Suppressor macrophage (primary cell): ENCODE measurements around the gene MYPN.
A peak's percentile ranks its signal among the peaks of the same experiment; 100 is the strongest.
"Not testable (repeated sequence)": the region's sequence is repeated elsewhere in the genome, so short reads cannot be mapped to it uniquely, and the experiment has no call there.

Experiments
- DNase-seq, 4 experiments: peaks; one replicate each; pipeline ENCODE4 v3.0.0-alpha.2; 2020 to 2022

Gene MYPN

DNA sequence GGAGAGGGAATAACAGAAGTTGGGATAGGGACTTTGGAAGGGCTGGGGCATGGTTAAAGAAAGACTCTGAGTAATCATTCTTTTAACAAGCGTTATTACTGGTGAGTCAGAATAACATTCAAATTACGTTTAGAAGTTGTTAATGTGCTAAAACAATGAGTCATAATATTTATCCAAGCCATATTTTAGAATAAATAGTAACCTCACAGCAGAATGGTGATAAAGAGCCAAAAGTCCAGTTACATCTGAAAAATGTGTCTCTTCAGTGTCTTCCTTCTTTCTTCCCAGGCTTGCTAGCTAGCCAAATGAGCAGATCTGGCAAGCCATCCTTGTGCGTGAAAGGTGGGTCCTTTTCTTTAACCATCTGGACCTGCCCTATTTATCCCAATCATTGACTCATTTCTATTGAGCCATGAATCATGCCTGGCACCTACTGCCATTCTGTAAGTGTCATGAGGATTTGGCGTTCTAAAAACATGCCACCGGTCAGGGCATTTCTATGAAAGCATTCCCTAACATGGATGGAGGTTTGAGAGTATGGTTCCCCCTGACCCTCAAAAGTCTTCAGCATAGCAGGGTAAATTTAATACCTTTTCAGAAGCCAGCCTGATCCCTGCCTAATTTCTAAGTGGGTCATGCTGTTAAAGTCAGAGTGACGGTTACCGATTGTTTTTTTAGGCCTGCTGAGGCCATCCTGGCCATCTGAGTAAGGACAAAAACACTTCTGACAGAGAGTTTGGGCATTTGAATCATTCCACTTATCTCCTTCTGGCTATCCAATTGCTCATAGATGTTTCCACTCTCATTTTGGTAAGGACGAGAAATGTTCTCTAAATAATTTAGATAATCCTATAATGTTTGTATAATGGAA lies 26.9 kb downstream of the MYPN start:
- DNase-seq: no peak

DNA sequence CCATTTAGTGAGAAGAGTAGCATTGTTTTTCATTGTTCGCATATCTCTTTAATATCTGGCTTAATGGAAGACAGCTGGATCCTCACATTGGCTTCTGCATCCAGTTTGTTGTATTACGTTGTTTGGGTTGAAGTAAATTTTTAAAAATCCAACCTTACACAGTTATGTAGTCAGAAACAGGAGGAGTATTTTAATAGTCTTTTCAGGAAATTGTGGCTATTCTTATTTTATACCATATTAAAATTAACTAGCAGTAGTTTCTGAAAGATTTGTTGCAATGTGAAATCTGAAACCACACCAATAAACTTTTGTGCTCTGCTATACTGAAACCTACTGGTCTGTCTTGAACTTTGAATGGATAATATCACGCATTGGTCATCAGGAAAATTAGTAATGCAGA lies 27.9 kb downstream of the MYPN start:
- no peak for DNase-seq

DNA sequence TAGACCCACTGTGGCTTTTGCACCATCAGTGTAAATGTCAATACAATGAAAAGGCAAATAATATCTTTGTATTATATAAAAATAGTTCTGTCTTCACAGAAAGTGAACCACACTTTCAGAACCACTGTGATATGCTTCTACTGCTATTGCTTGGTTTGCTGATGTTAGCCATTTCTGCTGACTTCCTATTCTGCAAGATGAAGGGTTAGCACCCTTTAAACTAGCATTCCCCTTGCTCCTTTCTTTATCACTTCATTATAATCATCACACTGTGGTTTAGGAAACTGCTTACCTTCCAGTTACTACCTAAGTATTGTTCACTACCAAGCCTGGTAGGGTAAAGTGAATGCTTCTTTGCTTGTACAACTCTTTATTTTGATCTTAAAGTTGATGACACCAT lies 29.2 kb downstream of the MYPN start:
- DNase-seq: peak in 1 of 4 experiments; percentile 10

DNA sequence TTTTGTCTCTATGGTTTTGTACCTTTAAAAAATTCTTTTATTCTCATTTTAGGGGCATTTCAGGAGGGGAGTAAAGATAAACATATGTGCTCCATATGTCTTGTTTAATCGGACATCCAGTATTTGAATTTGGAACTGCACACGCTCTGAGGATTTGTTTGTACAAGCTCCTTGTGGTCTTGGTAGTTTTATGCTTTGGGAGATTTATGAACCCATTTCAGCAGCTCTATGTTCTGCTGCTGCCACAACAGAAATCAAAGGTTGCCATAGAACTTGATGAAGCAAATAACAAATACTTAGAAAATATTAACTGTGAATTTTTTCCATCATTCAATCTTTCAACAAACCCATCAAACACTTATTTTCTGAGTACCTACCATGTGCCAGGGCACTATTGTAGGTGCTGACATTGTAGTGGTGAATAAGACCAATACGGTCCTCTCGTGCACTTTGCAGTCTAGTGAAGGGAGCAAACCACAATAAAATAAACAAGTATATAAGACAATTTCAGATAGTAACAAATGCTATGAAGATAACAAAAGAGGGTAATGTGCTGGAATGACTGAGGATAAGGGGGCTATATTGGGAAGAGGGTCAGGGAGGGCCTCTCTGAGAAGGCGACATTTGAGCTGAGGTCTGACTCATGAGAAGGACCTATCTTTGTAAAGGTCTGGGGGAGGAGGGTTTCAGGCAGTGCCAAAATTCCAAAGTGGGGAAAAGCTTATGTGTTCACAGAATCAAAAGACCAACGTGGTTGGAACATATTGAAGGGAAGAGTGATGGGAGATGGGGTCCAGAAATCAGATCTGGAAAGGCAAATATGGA lies 30.4 kb downstream of the MYPN start:
- no peak for DNase-seq

DNA sequence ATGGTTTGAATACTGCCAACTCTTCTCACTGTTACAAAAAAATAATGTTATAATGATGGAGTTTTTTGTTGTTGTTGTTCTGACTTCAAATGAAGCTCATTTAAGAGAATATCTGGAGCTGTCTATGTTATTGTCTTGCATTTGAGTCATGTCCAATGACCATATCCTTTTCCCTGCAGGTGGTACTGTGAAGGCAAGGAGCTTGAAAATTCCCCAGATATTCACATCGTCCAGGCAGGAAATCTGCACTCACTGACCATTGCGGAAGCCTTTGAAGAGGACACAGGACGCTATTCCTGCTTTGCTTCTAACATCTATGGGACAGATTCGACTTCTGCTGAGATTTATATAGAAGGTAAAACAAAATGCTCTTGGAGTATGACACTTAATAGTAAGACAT lies 33.5 kb downstream of the MYPN start:
- DNase-seq: no peak

DNA sequence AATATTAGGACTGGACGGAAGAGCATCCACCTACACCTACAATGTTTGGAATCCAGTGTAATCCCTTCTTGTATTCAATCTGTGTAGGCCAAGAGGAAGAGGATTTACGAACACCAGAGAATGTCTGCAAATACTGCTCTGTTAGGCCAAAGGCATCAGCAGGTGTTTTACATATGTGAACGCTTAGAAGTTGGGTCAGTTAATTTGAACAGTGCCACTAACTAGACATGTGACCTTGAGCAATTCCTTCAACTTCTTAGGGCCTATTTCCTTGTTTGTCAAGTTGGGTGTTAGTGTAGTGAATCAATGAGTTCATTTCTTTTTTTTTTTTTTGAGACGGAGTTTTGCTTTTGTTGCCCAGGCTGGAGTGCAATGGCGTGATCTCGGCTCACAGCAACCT lies 35.4 kb downstream of the MYPN start:
- no peak for DNase-seq

DNA sequence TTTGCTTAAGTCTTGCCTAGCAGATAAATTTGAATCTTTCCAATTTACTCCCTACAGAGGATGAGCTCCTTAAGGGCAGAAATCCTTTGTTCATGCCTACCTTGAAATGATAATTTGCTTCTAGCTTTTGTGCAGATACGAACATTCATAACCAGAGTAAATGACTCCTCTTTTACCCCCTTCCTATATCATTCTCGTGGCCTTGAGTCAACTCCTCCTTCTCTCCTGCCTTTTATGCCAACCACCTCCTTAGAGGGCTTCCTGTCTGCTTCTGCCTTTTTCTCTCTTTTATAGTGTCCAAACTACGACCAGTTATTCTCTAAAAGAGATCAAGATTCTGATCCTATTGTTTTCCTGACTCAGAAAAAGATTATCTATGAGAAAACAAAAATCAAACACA lies 36.4 kb downstream of the MYPN start:
- no peak for DNase-seq

DNA sequence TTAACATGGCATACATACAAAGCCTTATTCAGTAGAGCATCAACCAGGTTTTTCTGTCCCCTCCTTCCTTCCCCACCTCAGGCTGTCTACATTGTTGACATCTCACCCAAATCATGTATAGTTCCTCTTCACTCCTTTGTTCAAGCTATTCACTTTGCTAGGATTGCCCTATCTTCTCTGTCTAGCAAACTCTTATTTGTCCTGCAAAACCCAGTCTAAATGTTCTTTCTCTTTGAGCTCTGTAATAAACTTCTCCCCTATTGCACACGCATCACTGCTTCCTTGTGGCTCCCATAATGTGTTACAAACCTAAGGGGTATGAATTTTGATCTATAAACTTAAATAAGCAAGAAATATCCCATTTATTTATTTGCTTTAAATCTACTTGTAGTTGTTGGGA lies 36.8 kb downstream of the MYPN start:
- no peak for DNase-seq

DNA sequence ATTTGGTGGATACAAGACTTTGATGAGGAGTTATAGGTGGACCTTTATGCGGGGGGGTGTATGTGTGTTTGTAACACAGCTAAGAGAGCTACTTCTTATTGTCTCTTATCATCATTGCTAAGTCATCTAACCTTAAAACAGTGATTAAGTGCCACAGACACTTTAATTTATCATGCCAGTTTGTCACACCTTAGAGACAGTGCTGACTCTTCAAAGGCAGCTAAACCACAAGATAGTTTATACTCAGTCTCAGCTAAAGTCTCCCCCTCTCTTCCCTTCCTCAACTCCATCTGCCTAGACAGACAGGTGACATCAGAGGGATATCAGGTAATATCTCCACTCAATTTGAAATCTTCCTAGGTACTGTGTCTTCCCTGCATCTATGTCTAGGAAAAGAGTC lies 42.2 kb downstream of the MYPN start:
- no peak for DNase-seq

DNA sequence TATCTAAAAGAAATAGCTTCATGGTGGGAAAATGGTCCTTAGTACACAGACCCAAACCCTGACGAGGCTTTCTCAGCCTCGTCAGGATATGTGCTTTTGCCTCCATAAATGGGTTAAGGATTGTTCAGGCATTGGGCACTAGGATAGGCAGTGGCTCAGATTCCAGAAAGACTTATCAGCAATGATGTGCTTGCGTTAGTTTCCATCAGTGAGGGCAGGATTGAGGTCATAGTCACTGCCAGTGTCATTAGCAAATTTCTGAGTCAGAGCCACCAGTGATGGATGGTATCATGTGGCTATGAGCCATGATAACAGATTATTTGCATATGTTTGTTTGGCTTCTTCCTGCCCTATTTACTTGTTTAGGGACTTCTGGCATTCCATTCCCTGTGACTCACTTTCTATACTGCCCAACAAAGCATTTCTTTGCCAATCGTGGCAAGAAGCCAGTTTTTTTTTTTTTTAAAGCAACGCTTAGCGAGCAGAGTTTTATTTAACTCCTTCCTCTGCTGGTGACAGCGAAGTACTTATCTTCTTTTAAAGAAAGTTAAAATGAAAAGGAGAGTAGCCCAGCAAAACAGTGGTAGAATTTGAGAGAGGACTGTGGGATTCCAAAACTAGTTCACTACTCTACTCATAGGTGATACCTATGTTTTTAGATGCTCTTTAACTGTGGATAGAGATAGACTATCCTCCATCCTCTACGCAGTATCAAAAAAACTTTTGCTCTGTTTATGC lies 44.4 kb downstream of the MYPN start:
- peak; percentile 75 to 95 (median 84) for DNase-seq

DNA sequence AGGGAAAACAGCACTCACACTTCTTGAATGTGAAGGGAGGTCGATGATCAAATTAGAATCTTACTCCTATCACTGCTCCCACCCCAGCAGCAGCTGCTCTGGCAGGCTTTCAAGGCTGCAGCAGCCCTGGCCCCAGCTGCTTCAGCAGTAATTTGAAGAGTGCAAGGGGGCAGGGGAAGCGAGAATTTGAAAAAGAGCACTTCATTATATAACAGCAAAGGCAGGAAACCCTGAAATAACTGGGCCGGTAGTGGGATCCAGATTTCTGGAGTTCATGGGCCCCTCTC lies 44.9 kb downstream of the MYPN start:
- DNase-seq: peak in 1 of 4 experiments; percentile 9

DNA sequence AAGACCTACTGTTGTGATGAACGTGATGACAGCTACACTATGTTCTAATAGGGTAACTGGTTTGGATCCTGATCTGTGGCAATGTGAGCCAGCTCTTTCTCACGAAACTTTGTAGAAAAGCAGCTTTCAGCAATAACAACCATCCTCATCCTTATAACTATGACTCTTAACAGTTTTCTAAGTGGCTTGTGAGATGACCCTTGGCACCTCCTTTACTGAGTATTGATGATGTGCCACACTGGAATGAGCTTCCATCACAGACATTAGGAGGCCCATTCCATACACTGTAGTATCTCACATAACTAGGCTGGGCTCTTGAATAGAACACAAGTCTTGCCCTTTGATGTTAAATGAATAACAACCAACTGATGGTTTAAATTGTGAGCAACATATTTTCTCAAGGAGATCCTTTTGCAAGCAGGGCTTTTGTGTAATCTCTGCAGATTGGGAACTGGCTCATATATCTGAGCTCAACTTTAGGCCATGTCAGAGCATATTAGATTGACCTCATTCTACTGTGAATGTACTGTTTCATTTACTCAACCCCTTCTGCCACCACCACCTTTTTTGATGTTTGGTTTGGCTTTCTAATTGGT lies 46.4 kb downstream of the MYPN start:
- DNase-seq: peak in 1 of 4 experiments; percentile 16

DNA sequence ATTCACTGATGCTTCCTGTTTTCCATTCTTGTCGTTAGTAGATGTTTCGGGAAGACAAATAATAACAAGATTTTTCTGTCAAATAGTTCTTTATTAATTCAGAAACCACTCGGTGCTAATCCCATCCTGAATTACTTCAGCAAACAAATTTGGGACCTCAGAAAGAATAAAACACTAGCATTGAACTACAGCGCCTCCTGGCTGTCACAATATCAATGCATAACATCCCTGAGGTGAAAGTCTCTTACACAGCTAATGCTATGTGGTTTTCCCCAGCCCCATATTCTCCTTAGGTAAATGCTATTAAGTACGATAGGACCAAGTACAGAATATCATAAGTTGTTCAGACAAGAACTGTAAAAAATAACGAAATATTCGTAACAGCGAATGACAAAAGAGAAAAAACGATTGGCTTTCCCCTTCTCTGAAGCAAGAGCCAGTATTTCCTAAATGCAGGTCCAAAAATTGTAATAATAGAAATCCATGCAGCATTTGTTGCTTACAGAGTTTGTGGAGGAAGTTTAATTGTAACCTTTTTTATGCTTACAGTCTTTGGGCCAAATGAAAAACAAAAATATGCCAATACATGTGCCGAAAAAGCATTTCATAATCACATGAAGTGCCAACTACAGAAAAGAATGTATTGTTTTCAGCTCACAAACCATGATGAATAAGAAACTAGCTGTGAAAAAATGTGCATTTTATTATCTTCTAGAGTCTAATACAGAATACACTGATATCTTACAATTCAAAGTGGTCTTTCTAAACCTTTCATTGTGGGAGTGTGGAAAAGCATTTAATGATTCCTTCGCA lies 47.3 kb downstream of the MYPN start:
- peak; percentile 61 to 81 (median 70) for DNase-seq

DNA sequence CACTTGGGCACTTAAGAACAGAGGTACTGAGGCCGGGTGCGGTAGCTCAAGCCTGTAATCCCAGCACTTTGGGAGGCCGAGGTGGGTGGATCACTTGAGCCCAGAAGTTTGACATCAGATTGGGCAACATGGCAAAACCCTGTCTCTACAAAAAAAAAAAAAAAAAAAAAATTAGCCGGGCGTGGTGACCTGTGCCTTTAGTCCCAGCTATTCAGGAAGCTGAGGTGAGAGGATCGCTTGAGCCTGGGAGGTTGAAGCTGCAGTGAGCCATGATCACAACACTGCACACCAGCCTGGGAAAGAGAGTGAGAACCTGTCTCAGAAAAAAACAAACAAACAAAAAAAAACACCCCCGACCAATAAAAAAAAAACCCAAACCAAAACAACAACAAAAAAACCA lies 48.2 kb downstream of the MYPN start:
- not testable (repeated sequence) for DNase-seq

DNA sequence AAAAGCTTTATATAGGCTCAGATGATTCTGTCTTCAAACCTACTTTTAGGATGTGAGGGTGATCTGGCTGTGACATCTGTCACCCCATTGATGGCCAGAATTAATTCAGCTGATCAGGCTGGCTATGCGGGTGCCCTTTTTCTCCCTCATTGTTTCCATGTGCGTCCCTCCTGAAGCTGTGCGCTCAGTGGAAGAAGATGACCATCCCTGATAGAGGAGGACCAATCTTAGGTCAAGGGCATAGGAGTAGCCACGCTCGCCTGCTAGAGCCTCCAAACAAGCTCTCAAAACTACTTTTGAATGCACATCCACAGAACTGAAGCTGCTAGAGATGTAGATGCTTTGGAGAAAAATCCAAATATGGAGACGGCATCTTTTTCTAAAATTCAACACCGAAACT lies 48.7 kb downstream of the MYPN start:
- no peak for DNase-seq

DNA sequence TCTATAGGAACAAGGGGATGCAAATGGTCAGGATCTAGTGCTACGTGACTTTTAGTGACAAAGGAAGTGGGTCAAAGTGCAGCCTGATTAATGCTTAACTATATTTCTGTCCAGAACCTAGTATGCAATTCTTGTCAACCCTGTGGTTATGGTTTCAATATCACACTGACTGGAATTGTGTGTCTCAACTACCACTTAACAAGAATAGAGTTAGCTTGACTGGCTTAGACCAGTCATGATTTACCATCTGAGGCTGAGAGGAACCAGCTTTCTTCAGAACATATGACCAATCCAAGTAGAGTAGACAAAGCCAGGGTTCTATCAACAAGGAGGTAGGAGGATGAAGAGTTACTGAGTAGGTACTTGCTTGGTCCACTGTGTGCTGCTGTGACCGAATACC lies 54.4 kb downstream of the MYPN start:
- DNase-seq: no peak

DNA sequence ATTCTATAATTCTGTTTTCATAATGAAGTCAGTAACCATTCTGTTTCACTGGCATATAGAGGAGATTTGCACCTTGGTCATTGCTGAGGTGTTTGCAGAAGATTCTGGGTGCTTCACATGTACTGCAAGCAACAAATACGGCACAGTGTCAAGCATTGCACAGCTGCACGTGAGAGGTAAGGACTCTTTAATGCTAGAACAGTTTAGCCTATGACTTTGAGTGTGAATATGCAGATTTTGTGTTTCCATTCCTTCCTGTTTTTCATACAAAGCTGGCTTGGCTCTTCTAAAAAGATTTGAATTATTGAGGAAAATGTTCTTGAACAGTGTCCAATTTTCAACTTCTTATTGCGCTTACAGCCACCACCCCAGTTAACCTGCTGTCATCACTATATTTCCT lies 56.4 kb downstream of the MYPN start:
- peak in 3 of 4 experiments; percentile 24 to 28 (median 25) for DNase-seq

DNA sequence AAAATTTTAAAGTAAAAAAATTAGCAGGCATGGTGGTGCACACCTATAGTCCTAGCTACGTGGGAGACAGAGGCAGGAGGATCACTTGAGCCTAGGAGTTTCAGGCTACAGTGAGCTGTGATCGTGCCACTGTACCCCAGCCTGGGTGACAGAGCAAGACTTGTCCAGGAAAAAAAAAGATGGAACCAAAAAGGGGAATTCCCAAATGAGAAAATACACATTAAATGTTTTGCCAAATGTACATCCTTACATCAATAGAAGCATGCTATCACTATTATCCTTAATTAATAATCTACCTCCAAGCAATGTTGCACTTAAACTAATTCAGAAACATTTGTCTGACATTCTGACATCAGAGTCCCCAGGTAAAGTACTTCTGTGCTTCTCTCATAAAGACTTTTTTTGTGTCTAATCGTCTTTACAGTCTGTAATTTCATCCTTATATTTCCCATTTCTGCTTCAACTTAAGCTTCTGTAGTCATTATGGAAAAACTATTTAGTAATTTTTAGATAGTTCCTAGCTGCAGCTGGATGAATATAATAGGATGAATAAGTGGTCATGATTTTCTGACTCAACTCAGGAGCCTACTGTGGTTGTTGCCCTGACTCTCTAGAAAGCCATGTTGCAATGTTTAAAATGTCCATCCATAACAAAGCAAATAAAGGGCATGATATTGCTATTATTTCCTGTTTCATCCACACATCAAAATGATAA lies 57.7 kb downstream of the MYPN start:
- DNase-seq: peak in 3 of 4 experiments; percentile 30 to 69 (median 53)

DNA sequence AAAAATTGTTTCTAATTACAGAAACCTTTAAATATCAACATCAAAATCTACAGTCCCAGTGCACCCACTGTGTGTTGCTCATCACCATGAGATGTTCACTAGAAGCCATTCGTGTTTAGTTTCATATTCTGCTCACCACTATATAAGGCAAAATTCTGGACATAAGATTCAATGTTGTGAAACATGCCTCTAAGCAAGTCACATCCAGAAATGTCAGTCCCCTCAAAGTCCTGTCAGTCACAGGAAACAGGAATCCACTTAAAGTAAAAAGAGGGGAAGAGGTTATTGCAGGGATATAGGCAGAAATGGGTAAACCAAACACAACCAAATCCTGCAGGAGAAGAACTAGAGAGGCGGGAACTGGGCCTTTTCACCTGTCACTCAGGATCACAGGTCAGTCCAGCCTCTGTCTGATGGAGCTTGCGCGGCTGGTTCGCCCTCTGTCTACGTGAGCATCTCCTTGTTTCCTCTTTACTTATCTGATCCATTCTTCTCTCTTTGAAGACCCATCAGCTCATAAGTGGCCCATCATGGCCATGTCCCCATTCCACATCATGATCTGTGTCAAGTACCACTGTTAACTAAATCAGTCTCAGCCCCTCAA lies 58.4 kb downstream of the MYPN start:
- peak in 3 of 4 experiments; percentile 21 to 47 (median 26) for DNase-seq

DNA sequence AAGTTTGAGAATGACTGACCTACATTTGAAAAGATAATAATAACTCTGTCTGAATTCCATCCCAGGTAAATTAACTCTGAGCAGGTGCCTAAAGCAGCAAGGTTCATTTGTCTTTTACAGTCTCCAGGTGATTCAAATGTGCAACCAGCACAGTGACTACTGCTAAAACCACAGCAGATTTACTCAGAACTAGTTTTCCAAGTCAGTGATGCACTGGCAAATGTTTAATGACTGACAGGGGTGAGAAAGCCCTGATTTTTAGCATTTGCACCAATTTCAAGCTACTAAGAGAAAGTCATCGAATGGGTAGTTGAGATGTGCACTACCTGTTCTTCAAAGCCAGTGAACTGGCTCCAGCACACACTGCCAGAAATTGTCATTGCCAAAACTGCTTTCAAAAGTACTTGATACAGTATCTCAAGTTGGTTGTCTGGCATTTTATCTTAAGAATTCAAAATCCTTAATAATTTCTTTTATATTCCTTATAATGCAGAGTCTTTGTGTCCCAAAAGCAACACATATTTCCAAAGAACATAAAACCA lies 62.3 kb downstream of the MYPN start:
- DNase-seq: no peak

DNA sequence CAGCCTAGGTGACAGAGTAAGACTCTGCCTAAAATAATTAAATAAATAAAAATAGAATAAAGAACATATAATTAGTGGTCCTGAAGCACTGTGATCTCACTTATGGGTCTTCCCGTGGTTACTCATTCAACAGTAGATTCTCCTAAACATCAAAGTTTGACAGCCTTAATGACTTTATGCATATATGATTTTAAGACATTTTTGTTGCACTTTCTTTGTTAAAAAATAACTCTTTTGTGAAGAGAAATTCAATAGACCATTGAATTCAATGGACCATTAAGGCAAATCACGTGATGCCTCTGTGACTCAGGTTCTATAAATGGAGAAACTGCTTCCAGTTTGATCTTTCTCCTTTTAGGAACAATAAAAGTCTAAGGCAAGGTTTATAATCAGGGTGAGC lies 63.0 kb downstream of the MYPN start:
- DNase-seq: no peak
